ENCODE data around the gene PLB1. TPM values are rescaled to one million over a fixed set of nuclear protein-coding genes. Genes with fewer than 3 reads are reported as not detected.

PLB1 gene
- total and polyA plus RNA-seq, 8 donors: 0.45 to 18.8 (median 3.4) TPM

DNA sequence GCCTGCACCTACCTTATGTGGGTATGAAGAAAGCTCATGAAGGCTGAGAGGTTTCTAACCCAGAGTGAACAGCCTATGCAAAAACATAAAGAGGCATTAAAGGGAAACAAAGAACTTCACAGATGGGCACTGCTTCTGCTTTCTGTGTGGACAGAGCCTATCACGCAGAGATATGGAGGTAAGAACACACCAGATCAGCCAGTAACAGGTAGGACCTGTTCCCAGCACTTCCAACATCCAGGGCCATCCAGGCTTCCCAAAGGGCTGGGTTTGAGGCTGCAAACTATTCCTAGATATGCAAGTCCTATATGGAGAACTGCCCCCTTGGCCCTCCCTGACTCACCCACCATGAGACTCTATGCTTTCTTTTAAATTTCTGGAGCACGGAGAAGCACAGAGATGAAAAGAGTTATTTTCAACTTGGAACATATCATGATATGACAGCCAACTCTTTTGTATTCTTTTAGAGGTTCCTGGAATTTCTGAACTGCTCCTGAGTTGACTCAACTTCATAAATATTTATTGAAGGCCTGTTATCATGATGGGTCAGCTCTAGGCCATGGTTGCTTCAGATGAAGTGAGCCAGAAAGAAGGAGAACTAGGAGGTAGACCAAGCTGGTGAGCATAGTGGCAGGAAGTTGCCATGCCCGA, 178.3 kb downstream of the PLB1 start:
- Histone ChIP-seq H3K36me3 (no peaks in the 10 kb centered on the region), H3K4me3 (no peak overlapping the region), H3K27ac (peak overlapping the region; percentile 47 to 77 (median 64)), H3K4me1 (peaks cover 14 to 36% (median 22%) of the 10 kb centered on the region in 4 donors), H3K9me3 (peaks cover 0 to 6% (median 3%) of the 10 kb centered on the region in 4 donors), H3K27me3 (no peaks in the 10 kb centered on the region)
- intact Hi-C loops (cut with DNase I; ENCODE audit: low total_unique reads): no loop called here
- 25 to 52% (median 38%) methylated on average over 3 of the region's 3 CpGs for WGBS, 5 donors
- DNase-seq: peak in 1 of 2 donors; percentile 59
- TF ChIP-seq POLR2AphosphoS5 (IDR thresholded peaks at IDR 0.05): peak in 2 of 3 donors; percentile 50 to 54
- no peak for TF ChIP-seq EP300 (IDR thresholded peaks at IDR 0.05)

DNA sequence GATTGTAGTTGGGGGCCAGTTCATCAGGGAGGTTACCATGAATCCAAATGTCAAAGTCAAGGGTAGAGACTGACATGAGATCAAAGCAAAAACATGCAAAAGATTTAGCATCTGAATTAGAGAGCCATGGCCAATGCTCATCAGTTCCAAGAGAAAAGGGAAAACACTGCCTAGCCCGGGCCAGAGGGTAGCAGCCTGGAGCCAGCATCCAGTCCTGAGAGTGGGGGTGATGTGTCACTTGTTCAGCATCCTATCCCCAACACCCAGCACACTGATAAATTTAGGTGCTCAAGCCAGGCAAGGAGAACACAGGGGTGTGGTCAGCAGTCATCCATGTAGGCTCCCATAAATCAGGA, 178.8 kb downstream of the PLB1 start:
- Histone ChIP-seq H3K27me3 (no peaks in the 10 kb centered on the region), H3K4me3 (no peak overlapping the region), H3K9me3 (peaks cover 0 to 6% (median 3%) of the 10 kb centered on the region in 4 donors), H3K4me1 (peaks cover 14 to 41% (median 24%) of the 10 kb centered on the region in 4 donors), H3K36me3 (no peaks in the 10 kb centered on the region), H3K27ac (peak overlapping the region; percentile 47 to 72 (median 64))
- no peak for DNase-seq
- intact Hi-C loops (cut with DNase I; ENCODE audit: low total_unique reads): no loop called here
- TF ChIP-seq, protein P1, sequence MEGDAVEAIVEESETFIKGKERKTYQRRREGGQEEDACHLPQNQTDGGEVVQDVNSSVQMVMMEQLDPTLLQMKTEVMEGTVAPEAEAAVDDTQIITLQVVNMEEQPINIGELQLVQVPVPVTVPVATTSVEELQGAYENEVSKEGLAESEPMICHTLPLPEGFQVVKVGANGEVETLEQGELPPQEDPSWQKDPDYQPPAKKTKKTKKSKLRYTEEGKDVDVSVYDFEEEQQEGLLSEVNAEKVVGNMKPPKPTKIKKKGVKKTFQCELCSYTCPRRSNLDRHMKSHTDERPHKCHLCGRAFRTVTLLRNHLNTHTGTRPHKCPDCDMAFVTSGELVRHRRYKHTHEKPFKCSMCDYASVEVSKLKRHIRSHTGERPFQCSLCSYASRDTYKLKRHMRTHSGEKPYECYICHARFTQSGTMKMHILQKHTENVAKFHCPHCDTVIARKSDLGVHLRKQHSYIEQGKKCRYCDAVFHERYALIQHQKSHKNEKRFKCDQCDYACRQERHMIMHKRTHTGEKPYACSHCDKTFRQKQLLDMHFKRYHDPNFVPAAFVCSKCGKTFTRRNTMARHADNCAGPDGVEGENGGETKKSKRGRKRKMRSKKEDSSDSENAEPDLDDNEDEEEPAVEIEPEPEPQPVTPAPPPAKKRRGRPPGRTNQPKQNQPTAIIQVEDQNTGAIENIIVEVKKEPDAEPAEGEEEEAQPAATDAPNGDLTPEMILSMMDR (IDR thresholded peaks at IDR 0.05): no peak
- no peak for TF ChIP-seq POLR2A (IDR thresholded peaks at IDR 0.05)
- no peak for TF ChIP-seq EP300 (IDR thresholded peaks at IDR 0.05)
- no peak for TF ChIP-seq POLR2AphosphoS5 (IDR thresholded peaks at IDR 0.05)
- 48 to 81% (median 54%) methylated on average over 1 of the region's 1 CpG for WGBS, 5 donors

DNA sequence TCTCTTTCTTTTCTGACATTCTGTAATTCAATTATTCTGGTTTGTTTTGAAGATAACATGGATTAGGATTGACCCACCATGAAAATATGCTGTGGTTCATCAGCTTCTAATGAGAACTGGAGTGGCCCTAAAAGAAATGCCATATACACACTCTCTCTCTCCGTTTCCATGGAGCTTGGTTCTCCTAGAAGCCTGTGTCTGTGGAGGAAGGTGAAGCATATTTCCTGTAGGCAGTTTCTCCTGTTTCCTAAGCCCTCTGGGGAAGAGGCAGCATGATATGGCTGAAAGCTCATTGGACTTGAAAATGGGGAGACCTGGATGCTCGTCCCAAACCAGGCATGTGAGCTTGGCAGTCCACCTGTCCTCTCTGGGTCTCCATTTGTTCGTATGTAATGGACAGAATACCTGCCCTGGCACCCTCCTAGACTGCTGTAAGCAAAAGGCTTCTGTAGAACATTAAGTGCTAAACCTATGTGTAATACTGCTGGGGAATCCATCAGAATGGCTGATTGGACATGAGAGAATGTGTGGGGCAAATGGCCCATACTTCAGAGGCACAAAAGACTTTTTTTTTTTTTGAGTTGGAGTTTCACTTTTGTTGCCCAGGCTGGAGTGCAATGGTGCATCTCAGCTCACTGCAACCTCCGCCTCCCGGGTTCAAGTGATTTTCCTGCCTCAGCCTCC, 180.4 kb downstream of the PLB1 start:
- TF ChIP-seq POLR2A (IDR thresholded peaks at IDR 0.05) (no peak), EP300 (IDR thresholded peaks at IDR 0.05) (no peak), POLR2AphosphoS5 (IDR thresholded peaks at IDR 0.05) (no peak)
- TF ChIP-seq, protein P1 (IDR thresholded peaks at IDR 0.05): no peak
- 85 to 97% (median 96%) methylated on average over 5 of the region's 5 CpGs for WGBS, 5 donors
- no peak for DNase-seq
- Histone ChIP-seq H3K4me3 (no peak overlapping the region), H3K9me3 (peaks cover 0 to 6% (median 3%) of the 10 kb centered on the region in 4 donors), H3K36me3 (no peaks in the 10 kb centered on the region), H3K4me1 (peaks cover 18 to 53% (median 34%) of the 10 kb centered on the region in 4 donors), H3K27me3 (no peaks in the 10 kb centered on the region), H3K27ac (no peak overlapping the region)
- intact Hi-C loops (cut with DNase I; ENCODE audit: low total_unique reads): no loop called here

DNA sequence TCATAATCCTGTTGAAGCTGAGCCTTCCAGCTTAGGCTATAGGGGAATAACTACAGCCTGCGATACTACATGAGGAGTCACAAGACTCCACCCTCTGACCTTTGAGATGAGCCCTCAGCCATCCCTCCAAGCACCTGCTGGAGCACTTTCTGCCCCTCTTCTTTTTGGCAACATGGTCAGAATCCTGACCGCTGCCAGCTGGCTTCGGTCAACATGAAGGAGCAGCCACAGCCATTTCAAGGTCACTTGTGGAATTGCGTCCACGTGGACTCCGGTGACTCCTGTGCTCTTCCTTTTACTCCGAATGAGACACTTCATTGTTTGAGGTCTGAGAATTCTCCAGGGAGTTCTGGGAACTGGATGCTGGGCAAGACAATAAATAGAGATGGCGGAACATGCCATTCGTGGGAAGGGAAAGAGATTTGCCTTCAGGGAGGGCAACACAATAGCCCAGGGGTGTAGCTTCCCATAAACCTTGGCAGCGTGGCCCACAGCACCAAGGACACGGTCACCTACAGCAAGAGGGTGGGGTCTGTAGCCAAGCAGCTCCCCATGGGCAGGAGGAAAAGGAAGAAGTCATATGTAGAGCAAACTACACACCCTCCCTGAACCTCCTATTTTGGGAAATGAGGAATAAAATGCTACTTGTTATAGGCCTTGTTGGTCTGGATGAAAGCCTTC, 182.5 kb downstream of the PLB1 start:
- TF ChIP-seq POLR2AphosphoS5 (IDR thresholded peaks at IDR 0.05) (no peak), EP300 (IDR thresholded peaks at IDR 0.05) (no peak), POLR2A (IDR thresholded peaks at IDR 0.05) (no peak)

DNA sequence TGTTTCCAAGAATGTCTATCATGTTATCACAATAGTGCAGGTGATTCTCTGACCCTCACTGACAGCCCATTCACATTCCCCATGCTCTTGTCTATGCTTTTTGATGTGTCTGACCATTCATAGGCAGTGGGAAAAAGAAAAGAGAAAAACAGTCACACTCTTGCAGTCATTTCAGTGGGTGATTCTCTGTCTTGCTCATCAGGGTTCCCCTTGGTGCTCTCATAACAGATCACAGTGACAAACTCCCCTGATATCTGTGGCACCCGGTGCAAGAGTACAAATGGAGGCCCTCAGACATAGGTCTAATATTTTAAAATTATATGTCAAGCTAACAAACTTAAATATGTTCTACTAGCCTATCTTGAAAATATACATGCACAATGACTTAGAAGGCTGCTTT, 183.1 kb downstream of the PLB1 start:
- intact Hi-C loops (cut with DNase I; ENCODE audit: low total_unique reads): no loop called here
- WGBS, 5 donors: 67 to 85% (median 83%) methylated on average over 1 of the region's 1 CpG
- Histone ChIP-seq H3K4me1 (peaks cover 33 to 73% (median 48%) of the 10 kb centered on the region in 4 donors), H3K9me3 (no peaks in the 10 kb centered on the region), H3K36me3 (no peaks in the 10 kb centered on the region), H3K27ac (peak overlapping the region in 2 of 5 donors; percentile 29 to 45), H3K27me3 (no peaks in the 10 kb centered on the region), H3K4me3 (no peak overlapping the region)
- no peak for TF ChIP-seq POLR2AphosphoS5 (IDR thresholded peaks at IDR 0.05)
- TF ChIP-seq EP300 (IDR thresholded peaks at IDR 0.05): no peak
- TF ChIP-seq, protein P1 (IDR thresholded peaks at IDR 0.05): no peak
- no peak for TF ChIP-seq POLR2A (IDR thresholded peaks at IDR 0.05)
- no peak for DNase-seq

More for the DNA sequence above, 182.5 kb downstream of the PLB1 start:
- Histone ChIP-seq H3K27ac (no peak overlapping the region), H3K4me3 (no peak overlapping the region), H3K9me3 (peaks cover 0 to 3% (median under 1%) of the 10 kb centered on the region in 4 donors), H3K4me1 (peaks cover 30 to 73% (median 46%) of the 10 kb centered on the region in 4 donors), H3K27me3 (no peaks in the 10 kb centered on the region), H3K36me3 (no peaks in the 10 kb centered on the region)
- WGBS, 5 donors: 80 to 88% (median 84%) methylated on average over 11 of the region's 11 CpGs
- intact Hi-C loops (cut with DNase I; ENCODE audit: low total_unique reads): no loop called here
- DNase-seq: no peak

Data from stomach (tissue), 9 donors.